Large intestine (tissue), 3 donors: Measurements from ENCODE around the gene CRTAC1. TPM values are rescaled to one million over a fixed set of nuclear protein-coding genes. Genes with fewer than 3 reads are reported as not detected.

Source experiments
- DNase-seq, 2 donors: peaks; one replicate each; pipeline versions ENCODE4 v3.0.0 to v3.0.0-alpha.2; 2013
- H3K27ac ChIP-seq: one replicate; pipeline ENCODE4 v1.5.1; 2013; ENCODE audit warnings: low read length
- H3K27me3 ChIP-seq: 2 replicates; pipeline ENCODE4 v1.6.1; 2013; ENCODE audit warnings: low read length; ENCODE audit not compliant: control insufficient read depth, insufficient read depth
- H3K36me3 ChIP-seq: 2 replicates; pipeline ENCODE4 v1.6.1; 2013; ENCODE audit warnings: low read length; ENCODE audit not compliant: control insufficient read depth, insufficient read depth
- H3K4me1 ChIP-seq: one replicate; pipeline ENCODE4 v1.6.1; 2013; ENCODE audit warnings: low read length; ENCODE audit not compliant: control insufficient read depth, insufficient read depth
- H3K4me3 ChIP-seq: one replicate; pipeline ENCODE4 v1.5.1; 2013; ENCODE audit warnings: low read length
- H3K9me3 ChIP-seq: one replicate; pipeline ENCODE4 v1.6.1; 2013; ENCODE audit warnings: mild to moderate bottlenecking, low read depth, low read length, moderate library complexity; ENCODE audit not compliant: control insufficient read depth
- WGBS: methylation state at CpG from one replicate; pipeline ENCODE4 v1.1.5; 2013; ENCODE audit warnings: low lambda C conversion rate; ENCODE audit not compliant: insufficient coverage; 5-methylcytosine and 5-hydroxymethylcytosine counted together
- polyA plus RNA-seq: library from polyadenylated mRNA; unstranded; fragments of 120-200 nt; gene quantifications from one replicate; pipeline ENCODE4 v1.2.1, GENCODE V29; 2013

CRTAC1 gene
- polyA plus RNA-seq, 1 donor = 2.5 TPM

- WGBS = 100% methylated on average over 1 of the region's 7 CpGs
- H3K27me3 ChIP-seq = peaks cover 8% of the 10 kb centered on the region
- H3K36me3 ChIP-seq = no peaks in the 10 kb centered on the region
- H3K4me3 ChIP-seq = no peak overlapping the region
- no peak for DNase-seq
- no peaks in the 10 kb centered on the region for H3K9me3 ChIP-seq
- no peaks in the 10 kb centered on the region for H3K4me1 ChIP-seq
- no peak overlapping the region for H3K27ac ChIP-seq
Observed at GRCh38 chr10:97875391-97875790, 155.0 kb downstream of the CRTAC1 start.

GRCh38 chr10:97874332-97874731 lies 156.1 kb downstream of the CRTAC1 start:
- H3K4me1 ChIP-seq = peaks cover 4% of the 10 kb centered on the region
- no peak overlapping the region for H3K4me3 ChIP-seq
- H3K36me3 ChIP-seq = no peaks in the 10 kb centered on the region
- WGBS = no CpG with 5 or more reads among the region's 6 CpGs
- H3K27me3 ChIP-seq = peaks cover 10% of the 10 kb centered on the region
- DNase-seq = no peak
- H3K27ac ChIP-seq = no peak overlapping the region
- H3K9me3 ChIP-seq = no peaks in the 10 kb centered on the region

GRCh38 chr10:97873569-97873968 lies 156.9 kb downstream of the CRTAC1 start:
- 83% methylated on average over 1 of the region's 6 CpGs for WGBS
- H3K4me1 ChIP-seq = peaks cover 9% of the 10 kb centered on the region
- no peaks in the 10 kb centered on the region for H3K36me3 ChIP-seq
- DNase-seq = no peak
- no peak overlapping the region for H3K4me3 ChIP-seq
- H3K27ac ChIP-seq = no peak overlapping the region
- H3K27me3 ChIP-seq = peaks cover 10% of the 10 kb centered on the region
- H3K9me3 ChIP-seq = no peaks in the 10 kb centered on the region

DNA sequence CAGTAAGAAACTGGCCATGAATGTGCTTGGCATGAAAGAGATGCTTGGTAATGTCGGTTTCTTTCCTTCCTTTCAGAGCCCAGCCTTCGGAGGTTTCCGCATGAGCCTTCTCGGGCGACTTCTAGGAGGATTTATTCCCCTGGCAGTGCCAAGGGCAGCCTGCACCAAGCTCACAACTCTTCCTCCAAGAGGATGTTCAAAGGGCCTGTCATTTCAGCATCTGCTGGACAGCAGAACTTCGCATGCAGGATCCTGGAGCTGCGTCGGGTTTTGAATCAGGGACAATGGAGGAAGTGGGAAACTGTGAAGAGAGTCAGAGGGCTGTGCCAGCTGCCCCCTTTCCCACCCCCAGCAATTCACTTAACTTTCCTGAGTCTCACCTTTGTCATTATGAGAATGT lies 159.4 kb downstream of the CRTAC1 start:
- no CpG with 5 or more reads among the region's 8 CpGs for WGBS
- H3K27me3 ChIP-seq = peaks cover 10% of the 10 kb centered on the region
- no peak overlapping the region for H3K4me3 ChIP-seq
- no peak overlapping the region for H3K27ac ChIP-seq
- no peaks in the 10 kb centered on the region for H3K36me3 ChIP-seq
- peaks cover 9% of the 10 kb centered on the region for H3K4me1 ChIP-seq
- DNase-seq = no peak
- H3K9me3 ChIP-seq = no peaks in the 10 kb centered on the region

DNA sequence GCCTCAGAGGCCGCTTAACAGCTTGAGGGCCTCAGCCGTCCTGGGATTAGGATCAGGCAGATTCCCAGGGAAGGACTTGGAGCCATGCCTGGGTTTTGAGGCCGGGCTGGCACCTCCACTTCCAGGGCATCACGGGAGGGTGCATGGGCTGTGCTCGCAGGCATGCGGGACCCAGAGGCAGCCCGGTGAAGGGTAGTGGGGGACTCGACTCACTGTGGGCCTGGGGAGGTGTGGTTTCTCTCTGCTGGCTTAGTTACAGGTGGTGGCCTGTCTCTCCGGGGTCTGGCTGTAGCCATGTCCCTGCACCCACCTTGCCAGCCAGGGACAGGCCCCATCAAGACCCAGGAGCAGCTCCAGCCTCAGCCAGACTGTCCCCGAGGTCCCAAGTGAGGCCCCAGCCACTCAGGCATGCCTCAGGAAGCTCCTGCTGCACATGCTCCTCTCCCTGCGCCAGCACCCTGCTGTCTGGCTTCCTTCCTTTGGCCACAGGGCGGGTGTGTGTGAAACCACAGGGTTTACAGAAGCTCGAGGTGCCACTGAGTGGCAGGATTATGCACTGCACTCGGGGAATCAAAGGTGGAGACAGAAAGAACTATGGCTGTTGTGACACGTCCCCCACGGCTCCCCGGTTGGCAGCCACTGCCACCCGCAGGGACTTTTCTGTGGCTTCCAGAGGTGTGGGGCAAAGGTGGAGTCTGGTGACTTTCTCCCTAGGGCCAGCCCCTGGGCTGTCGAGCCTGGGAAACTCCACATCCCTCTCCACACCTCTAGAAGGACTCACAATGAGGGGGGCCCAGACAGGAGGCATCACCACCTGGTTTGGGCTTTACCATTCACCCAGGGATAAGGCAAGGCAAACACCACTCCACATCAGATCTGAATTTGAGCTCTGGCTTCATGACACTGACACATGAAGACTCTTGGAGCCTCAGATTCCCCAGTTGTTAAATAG lies 161.1 kb downstream of the CRTAC1 start:
- no peaks in the 10 kb centered on the region for H3K9me3 ChIP-seq
- no CpG with 5 or more reads among the region's 19 CpGs for WGBS
- peaks cover 10% of the 10 kb centered on the region for H3K27me3 ChIP-seq
- DNase-seq = peak; percentile 84 to 90
- H3K4me1 ChIP-seq = peaks cover 9% of the 10 kb centered on the region
- H3K36me3 ChIP-seq = no peaks in the 10 kb centered on the region
- H3K27ac ChIP-seq = no peak overlapping the region
- no peak overlapping the region for H3K4me3 ChIP-seq

- no peak overlapping the region for H3K27ac ChIP-seq
- H3K36me3 ChIP-seq = no peaks in the 10 kb centered on the region
- H3K9me3 ChIP-seq = no peaks in the 10 kb centered on the region
- DNase-seq = no peak
- no peak overlapping the region for H3K4me3 ChIP-seq
- H3K27me3 ChIP-seq = peaks cover 6% of the 10 kb centered on the region
- H3K4me1 ChIP-seq = peaks cover 9% of the 10 kb centered on the region
- WGBS = no CpG with 5 or more reads among the region's 4 CpGs
Observed at GRCh38 chr10:97868134-97868685, 162.2 kb downstream of the CRTAC1 start.

DNA sequence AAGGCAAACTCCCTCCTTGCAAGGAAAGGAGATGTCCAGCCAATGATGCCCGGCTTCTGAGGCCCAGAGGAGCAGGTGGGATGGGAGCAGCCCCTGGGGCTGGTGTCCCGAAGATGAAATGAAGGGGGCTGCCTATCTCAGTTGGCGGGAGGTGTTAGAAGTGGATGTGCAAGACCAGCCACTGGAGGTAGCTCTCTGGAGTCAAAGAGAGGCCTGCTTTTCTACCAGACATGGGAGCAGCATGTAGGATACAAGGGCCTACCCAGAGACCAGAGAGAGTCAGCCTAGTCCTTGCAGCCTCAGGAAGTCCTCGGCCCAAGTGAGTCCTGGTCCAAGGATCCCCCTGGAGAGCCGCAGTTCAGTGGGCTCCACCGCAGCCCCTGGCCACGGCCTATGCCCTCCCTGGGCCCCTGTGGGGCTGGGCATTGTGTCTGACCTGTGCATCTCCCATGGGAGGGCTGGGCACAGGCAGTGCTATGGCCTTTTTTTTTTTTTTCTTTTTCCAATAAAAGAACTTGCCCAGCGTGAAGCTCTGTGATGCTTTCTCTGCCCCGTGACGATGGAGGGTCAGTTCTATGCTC lies 163.1 kb downstream of the CRTAC1 start:
- H3K9me3 ChIP-seq = no peaks in the 10 kb centered on the region
- H3K36me3 ChIP-seq = no peaks in the 10 kb centered on the region
- no peak overlapping the region for H3K27ac ChIP-seq
- H3K4me3 ChIP-seq = no peak overlapping the region
- no peak for DNase-seq
- H3K4me1 ChIP-seq = peaks cover 17% of the 10 kb centered on the region
- H3K27me3 ChIP-seq = peaks cover 6% of the 10 kb centered on the region
- no CpG with 5 or more reads among the region's 10 CpGs for WGBS

DNA sequence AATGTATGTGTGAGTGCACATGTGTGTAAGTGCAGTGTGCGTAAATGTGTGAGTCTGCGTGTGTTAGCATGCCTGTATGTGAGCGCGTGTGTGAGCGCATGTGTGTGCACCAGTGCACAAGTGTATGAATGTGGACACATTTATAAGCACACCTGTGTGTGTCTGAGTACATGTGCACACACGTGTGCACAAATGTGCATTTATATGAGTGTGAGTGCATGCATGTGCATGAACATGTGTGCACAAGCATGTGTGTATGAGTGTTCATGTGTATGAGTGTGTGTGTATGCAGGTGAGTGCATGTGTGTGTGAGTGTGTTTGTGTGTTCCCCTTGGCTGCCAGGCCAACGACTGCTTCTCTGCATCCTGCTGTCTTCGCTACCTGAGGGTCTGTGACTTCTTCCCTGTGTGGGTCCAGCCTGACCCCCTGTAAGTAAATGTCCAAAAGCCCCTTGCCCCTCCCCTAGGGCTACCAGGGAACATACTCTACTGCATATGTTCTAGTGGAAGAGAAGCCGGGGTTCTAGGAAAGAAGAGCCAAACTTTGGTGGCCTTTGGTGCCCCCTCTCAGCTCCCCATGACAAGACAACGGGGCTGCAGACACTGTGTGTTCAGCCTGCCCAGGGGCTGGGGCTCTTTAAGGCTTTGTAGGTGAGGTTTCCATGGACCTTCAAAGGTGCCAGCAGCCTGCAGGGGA lies 163.7 kb downstream of the CRTAC1 start:
- Histone ChIP-seq H3K9me3 (no peaks in the 10 kb centered on the region), H3K27me3 (peaks cover 6% of the 10 kb centered on the region), H3K36me3 (no peaks in the 10 kb centered on the region), H3K4me1 (peaks cover 21% of the 10 kb centered on the region), H3K4me3 (no peak overlapping the region), H3K27ac (no peak overlapping the region)
- no peak for DNase-seq
- no CpG with 5 or more reads among the region's 10 CpGs for WGBS

GRCh38 chr10:97865488-97865887 lies 164.9 kb downstream of the CRTAC1 start:
- no peaks in the 10 kb centered on the region for H3K36me3 ChIP-seq
- H3K9me3 ChIP-seq = no peaks in the 10 kb centered on the region
- DNase-seq = no peak
- H3K27me3 ChIP-seq = peaks cover 2% of the 10 kb centered on the region
- no peak overlapping the region for H3K4me3 ChIP-seq
- no peak overlapping the region for H3K27ac ChIP-seq
- H3K4me1 ChIP-seq = peaks cover 33% of the 10 kb centered on the region
- no CpG with 5 or more reads among the region's 18 CpGs for WGBS

GRCh38 chr10:97863808-97864207 lies 166.6 kb downstream of the CRTAC1 start:
- no peak for DNase-seq
- WGBS = no CpG with 5 or more reads among the region's 11 CpGs
- Histone ChIP-seq H3K4me1 (peaks cover 37% of the 10 kb centered on the region), H3K4me3 (no peak overlapping the region), H3K9me3 (no peaks in the 10 kb centered on the region), H3K36me3 (no peaks in the 10 kb centered on the region), H3K27me3 (no peaks in the 10 kb centered on the region), H3K27ac (no peak overlapping the region)
